Femur (tissue), 1 donor: ENCODE data around the gene CAVIN3.
"Not testable (repeated sequence)": the region's sequence is repeated elsewhere in the genome, so short reads cannot be mapped to it uniquely, and the experiment has no call there.

Experiments
- DNase-seq: peaks from one replicate; pipeline ENCODE4 v3.0.0-alpha.2; 2017

Gene CAVIN3

DNA sequence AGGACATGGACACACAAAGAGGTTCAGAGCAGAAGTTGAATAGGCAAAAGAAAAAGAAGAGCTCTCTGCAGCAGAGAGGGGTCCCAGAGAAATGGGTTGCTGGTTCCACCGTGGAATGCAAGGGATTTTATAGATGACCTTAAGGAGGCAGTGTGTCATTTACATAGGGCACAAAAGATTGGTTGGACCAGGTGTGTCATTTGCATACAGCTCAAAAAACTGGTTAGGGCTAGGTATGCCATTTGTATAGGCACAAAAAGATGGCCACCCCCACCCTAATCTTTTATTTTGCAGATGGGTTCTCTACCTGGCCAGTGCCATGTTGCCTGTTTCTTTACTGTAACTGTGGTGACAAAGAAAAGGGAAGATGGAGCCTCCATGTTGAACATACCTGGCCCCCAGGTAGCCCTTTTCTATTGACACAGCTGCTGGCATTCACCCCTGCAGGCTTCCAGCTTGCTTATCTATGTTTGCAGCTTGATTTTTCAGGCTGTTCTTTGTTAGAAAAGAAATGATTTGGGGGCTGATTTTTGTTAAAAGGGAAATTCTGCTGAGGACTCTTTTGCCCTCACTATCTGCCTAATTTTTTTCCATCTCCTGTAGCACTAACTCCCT is 3.1 kb upstream of the CAVIN3 start:
- DNase-seq, result no peak

DNA sequence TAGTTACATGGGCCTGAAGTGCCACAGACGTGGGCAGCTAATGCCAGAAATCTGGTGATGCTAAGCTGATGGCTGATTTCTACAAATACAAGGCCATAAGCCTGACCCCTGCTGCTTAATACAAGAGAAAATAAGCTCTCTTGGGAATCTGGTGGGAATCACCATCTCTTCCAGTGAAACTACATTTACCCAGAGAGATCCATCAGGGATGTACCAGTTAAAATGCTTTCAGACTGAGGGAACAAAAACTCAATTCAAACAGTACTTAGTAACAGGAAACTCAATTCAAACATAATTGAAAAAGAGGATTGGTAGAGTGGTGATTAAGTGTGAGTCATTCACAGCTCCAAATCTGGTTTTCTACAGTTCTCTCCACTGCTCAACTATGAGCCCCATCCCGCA is 1.7 kb upstream of the CAVIN3 start:
- DNase-seq, result no peak

GRCh38 chr11:6321356-6321755 is 1.1 kb upstream of the CAVIN3 start:
- no peak for DNase-seq

DNA sequence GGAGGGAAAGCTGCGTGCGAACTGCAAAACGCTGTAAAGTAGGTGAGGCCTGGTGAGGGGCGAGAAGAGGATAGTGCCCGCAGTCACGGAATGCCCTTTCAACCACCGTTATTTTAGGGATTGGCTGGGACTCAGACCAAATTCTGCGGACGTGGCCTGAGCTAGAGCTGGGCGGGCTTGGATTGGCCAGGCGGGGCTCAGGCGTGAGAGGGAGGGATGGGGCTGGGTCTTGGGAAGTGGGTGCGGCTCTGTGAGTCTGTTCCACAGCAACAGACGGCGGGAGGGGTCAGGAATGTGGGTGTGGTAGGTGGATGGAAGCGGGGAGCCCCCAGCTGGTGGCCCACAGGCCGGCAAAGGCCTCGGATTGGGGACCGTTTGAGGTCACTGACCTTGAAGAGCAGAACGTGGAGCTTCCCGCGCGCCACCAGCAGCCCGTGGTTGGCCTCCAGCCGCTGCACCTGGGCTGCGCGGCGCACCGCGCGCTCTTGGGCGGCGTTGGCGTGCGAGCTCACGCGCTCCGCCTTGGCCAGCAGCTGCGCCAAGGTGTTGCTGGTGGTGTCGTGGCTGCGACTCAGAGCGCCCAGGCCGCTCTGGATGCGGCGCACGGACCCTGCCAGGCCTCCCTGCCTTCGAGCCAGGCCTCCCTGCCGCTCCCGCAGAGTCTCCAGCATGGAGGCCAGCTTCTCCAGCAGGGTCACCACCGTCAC is 444 bp downstream of the CAVIN3 start:
- peak; percentile 93 for DNase-seq

- peak; percentile 57 for DNase-seq
These were observed 1.1 kb downstream of the CAVIN3 start for GRCh38 chr11:6319001-6319703.

DNA sequence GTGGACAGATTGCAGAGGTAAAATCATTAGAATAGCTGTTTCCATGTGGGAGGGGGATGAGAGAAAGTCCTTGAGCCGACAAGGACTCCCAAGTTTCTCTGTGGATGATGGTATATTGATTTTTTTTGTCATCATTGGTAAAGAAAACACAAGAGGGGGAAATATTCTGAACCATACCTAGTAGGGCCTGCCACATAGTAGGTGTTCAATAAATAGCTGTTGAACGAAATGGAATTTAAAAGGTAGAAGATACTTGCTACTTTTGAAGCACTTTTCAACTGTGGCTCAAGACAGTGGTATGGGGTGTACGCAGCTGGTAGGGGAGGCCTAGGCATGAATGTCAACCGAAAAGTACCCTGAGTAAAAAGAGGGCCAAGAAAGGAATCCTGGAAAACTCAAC is 2.1 kb downstream of the CAVIN3 start:
- DNase-seq, result no peak

DNA sequence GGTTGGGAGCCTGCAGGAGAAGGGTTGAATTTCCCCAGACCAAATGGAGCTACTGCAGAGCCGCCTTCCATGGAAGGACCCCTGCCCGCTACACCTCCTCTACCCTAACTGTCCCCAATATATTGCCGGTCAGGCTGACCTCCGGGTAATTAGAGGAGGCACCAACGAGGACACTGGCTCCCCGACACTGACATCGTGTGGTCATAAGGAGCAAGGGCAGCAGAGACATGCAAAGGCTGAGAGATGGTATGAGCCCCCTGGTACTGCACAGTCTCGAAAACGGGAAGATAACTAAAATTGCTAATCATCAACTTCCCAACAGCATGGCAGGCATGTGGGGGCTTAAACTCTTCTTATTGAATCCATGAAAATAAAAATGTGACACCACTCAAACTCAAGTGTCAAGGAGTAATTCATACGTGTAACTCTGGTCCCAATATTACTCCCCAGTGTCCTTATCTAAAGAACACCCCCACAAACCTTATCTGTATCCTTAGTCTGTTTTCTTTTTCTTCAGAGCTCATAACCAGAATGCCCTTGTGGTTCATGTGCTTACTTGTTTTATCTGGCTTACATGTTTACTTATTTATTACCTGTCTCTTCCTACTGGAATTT is 4.4 kb downstream of the CAVIN3 start:
- DNase-seq, result peak; percentile 70

- no peak for DNase-seq
These were observed 8.2 kb downstream of the CAVIN3 start for GRCh38 chr11:6312106-6312505.

- no peak for DNase-seq
These were observed 12.4 kb downstream of the CAVIN3 start for GRCh38 chr11:6307876-6308275.

- no peak for DNase-seq
These were observed 15.0 kb downstream of the CAVIN3 start for GRCh38 chr11:6305297-6305696.

DNA sequence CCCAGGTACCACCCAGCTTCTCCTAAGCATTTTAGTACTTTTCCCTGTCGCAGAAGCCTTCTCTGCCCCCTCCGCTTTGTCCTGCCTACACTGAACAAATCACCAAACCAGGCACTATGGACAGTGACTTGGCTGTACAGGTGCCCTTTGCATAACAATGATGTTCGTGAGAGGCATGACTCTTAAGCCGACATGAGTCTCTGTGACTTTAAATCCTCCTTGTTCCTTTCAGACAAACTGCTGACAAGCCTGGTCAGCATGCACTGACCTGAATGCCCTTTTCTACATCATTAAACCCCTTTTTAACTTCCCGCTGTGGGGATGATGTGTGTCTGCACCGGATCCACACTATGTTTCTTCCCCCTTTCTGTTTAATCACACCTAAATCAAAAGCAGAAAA is 16.6 kb downstream of the CAVIN3 start:
- DNase-seq, result no peak

DNA sequence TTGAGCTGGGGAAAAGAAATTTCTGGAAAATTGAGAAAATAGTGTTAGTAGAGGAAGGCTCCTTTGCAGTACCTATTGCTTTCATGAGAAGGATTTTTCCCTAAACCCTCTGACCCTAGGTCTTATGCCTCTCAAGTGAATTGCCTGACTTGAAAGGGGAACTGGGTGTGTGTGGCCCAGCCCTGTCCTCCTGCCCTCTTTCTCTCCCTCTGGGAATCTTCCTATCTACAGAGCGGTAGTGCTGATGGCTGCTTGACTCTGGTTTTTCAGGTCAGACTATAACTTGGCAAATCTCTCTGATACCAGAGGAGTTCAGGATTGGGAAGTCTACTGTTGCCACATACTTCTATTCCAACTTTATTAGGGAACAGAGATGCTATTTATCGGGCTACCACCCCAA is 19.2 kb downstream of the CAVIN3 start:
- DNase-seq, result no peak

DNA sequence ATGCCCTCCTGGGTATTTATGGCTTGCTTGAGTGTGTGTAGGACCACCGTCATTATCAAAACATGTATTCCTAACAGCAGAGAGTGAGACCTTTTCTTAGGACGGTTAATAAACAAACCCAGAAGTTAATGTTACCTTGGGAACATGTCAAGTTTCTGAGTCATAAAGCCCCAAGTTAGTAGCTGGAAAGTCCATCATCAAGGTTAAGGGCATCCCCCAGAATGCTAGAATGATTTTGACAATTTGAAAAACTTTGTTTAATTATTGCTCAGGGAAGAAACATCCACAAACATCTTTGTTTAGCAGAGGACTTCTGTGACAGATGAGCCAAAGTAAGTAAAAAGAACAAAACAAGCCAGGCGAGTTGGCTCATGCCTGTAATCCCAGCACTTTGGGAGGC is 20.0 kb downstream of the CAVIN3 start:
- DNase-seq, result no peak

- peak; percentile 28 for DNase-seq
These were observed 21.7 kb downstream of the CAVIN3 start for GRCh38 chr11:6298605-6299004.

- no peak for DNase-seq
These were observed 22.5 kb downstream of the CAVIN3 start for GRCh38 chr11:6297831-6298230.

DNA sequence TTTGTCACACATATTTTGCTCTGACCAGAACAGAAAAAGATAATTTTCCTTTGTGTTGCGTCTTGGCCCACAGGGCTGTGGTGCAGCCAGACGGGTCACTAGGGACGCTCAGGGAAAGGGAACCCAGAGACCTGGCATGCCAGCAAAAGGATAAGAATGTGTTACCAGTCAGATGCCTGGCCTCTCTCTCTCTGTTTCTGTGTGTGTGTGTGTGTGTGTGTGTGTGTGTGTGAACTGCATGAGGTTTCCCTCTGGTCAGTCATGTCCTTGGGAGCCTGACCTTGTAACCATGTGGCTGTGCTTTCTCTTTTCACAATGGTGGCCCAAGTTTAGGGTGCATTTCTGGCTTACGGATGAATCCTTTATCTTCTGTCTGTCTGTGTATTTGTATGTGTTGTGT is 35.3 kb downstream of the CAVIN3 start:
- no peak for DNase-seq

DNA sequence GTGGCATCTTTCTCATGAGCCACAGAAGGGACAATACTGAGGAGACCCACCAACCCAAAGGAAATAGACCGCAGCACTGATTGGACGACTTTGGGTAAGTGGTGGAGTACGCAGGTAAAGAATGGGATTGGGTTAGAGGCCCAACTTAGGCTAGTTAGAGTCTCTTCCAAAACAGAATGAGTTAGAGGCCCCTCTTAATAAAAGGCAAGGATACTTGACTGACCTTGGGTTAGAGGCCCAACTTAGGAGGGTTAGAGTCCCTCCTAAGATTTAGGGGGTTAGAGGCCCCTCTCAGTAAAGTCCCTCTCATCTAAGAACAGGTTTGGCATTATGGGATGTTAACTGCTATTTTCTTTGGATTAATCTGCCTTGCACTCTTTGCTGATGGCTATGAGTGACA is 36.1 kb downstream of the CAVIN3 start:
- no peak for DNase-seq

- no peak for DNase-seq
These were observed 36.8 kb downstream of the CAVIN3 start for GRCh38 chr11:6283453-6284023.

GRCh38 chr11:6280809-6281208 is 39.5 kb downstream of the CAVIN3 start:
- DNase-seq, result not testable (repeated sequence)

DNA sequence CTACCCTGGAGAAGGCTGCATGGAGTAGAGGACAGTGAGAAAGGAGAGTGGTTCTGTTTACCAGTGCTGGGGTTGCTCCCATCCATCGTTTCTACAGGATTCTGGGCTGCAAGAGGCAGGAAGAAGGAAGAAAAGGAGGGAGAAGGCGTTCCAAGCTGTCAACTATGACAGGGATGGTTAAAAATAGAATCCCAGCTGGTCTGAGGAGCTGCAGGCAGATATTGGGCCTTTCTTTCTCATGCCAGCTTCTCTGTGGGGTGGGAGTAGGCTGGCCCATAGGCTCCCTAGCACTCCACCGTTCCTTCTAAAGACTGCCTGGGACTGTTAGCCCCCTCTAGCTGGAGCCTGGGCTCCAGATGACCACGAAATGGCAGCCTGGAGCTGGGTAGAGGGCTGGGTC is 47.1 kb downstream of the CAVIN3 start:
- no peak for DNase-seq

DNA sequence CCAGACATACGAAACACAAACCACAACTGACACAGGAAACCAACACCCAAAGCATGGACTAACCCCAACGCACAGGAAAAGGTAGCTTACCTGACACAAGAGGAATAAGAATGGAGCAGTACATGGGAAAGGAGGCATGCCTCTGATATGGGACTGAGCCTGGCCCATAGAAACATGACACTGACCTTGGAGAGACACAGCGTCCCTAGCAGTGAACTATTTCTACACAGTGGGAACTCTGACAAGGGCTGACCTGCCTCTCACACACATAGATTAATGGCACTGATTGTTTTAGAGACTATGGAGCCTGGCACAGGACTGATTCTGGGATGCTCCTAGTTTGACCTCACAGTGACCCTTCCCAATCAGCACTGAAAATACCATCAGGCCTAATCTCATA is 48.7 kb downstream of the CAVIN3 start:
- no peak for DNase-seq

- DNase-seq, result no peak
These were observed 49.6 kb downstream of the CAVIN3 start for GRCh38 chr11:6270584-6271246.

GRCh38 chr11:6269994-6270393 is 50.3 kb downstream of the CAVIN3 start:
- DNase-seq, result no peak
